NAMALWA (cell line): ENCODE results near the gene KRT24.
"Not testable (repeated sequence)": the region's sequence is repeated elsewhere in the genome, so short reads cannot be mapped to it uniquely, and the experiment has no call there.

Source experiments
- DNase-seq: peaks from one replicate; pipeline ENCODE4 v3.0.0-alpha.2; 2015; ENCODE audit warnings: low spot score

KRT24 gene

GRCh38 chr17:40703652-40704051, at the start of gene KRT24:
Gene KRT24 (minus strand): TSS chr17:40703752. CDS start chr17:40703693, 59 bp downstream.
- no peak for DNase-seq

GRCh38 chr17:40751065-40751464, 47.5 kb upstream of the KRT24 start:
- DNase-seq: no peak

- DNase-seq: no peak
These were observed 46.8 kb upstream of the KRT24 start for GRCh38 chr17:40750391-40750790.

GRCh38 chr17:40748666-40749065, 45.1 kb upstream of the KRT24 start:
- not testable (repeated sequence) for DNase-seq

- no peak for DNase-seq
These were observed 35.0 kb upstream of the KRT24 start for GRCh38 chr17:40738553-40738952.

- DNase-seq: no peak
These were observed 31.5 kb upstream of the KRT24 start for GRCh38 chr17:40735016-40735415.

- no peak for DNase-seq
These were observed 30.5 kb upstream of the KRT24 start for GRCh38 chr17:40734018-40734417.

GRCh38 chr17:40730970-40731369, 27.4 kb upstream of the KRT24 start:
- no peak for DNase-seq

GRCh38 chr17:40727447-40728231, 24.1 kb upstream of the KRT24 start:
- DNase-seq: peak; percentile 50

GRCh38 chr17:40726919-40727318, 23.4 kb upstream of the KRT24 start:
- peak; percentile 21 for DNase-seq

- DNase-seq: no peak
These were observed 21.1 kb upstream of the KRT24 start for GRCh38 chr17:40724656-40725055.

- DNase-seq: no peak
These were observed 18.7 kb upstream of the KRT24 start for GRCh38 chr17:40722241-40722640.

GRCh38 chr17:40720899-40721298, 17.3 kb upstream of the KRT24 start:
- DNase-seq: no peak

- no peak for DNase-seq
These were observed 15.4 kb upstream of the KRT24 start for GRCh38 chr17:40718930-40719329.

- no peak for DNase-seq
These were observed 14.2 kb upstream of the KRT24 start for GRCh38 chr17:40717776-40718175.

GRCh38 chr17:40714473-40714872, 10.9 kb upstream of the KRT24 start:
- DNase-seq: no peak

GRCh38 chr17:40707745-40708144, 4.2 kb upstream of the KRT24 start:
- DNase-seq: no peak

GRCh38 chr17:40705584-40705983, 2.0 kb upstream of the KRT24 start:
- no peak for DNase-seq

GRCh38 chr17:40702271-40702670, 1.3 kb downstream of the KRT24 start:
- DNase-seq: no peak

- no peak for DNase-seq
These were observed 3.7 kb downstream of the KRT24 start for GRCh38 chr17:40699853-40700252.

GRCh38 chr17:40699371-40699770, 4.2 kb downstream of the KRT24 start:
- no peak for DNase-seq

GRCh38 chr17:40697297-40697696, 6.3 kb downstream of the KRT24 start:
- DNase-seq: no peak

- no peak for DNase-seq
These were observed 6.9 kb downstream of the KRT24 start for GRCh38 chr17:40696651-40697072.

GRCh38 chr17:40695874-40696472, 7.6 kb downstream of the KRT24 start:
- no peak for DNase-seq
